ENCODE data around the gene LINC01488.
A peak's percentile ranks its signal among the peaks of the same experiment; 100 is the strongest.

The LINC01488 gene

GRCh38 chr11:69512790-69513189, 31.3 kb downstream of the LINC01488 start:
- no peak overlapping the region for H3K9ac ChIP-seq (ENCODE audit: low read depth, low read length)
- H3K4me1 ChIP-seq (ENCODE audit: control insufficient read depth, insufficient read depth, low read length) = peaks cover 30% of the 10 kb centered on the region
- H3K4me3 ChIP-seq (ENCODE audit: low read length) = no peak overlapping the region
- no peaks in the 10 kb centered on the region for H3K9me3 ChIP-seq (replicated peaks; ENCODE audit: low read length)
- H3K4me2 ChIP-seq (ENCODE audit: low read length) = no peak overlapping the region
- H3K36me3 ChIP-seq (ENCODE audit: insufficient read depth, low read length) = no peaks in the 10 kb centered on the region
- H3K27me3 ChIP-seq (ENCODE audit: control insufficient read depth, insufficient read depth, low read length) = no peaks in the 10 kb centered on the region

GRCh38 chr11:69513196-69513595, 31.7 kb downstream of the LINC01488 start:
- Histone ChIP-seq H3K9ac (ENCODE audit: low read depth, low read length) (no peak overlapping the region), H3K27me3 (ENCODE audit: control insufficient read depth, insufficient read depth, low read length) (no peaks in the 10 kb centered on the region), H3K9me3 (replicated peaks; ENCODE audit: low read length) (peaks cover under 1% of the 10 kb centered on the region), H3K36me3 (ENCODE audit: insufficient read depth, low read length) (no peaks in the 10 kb centered on the region), H3K4me3 (ENCODE audit: low read length) (no peak overlapping the region), H3K4me1 (ENCODE audit: control insufficient read depth, insufficient read depth, low read length) (peaks cover 32% of the 10 kb centered on the region), H3K4me2 (ENCODE audit: low read length) (no peak overlapping the region)

GRCh38 chr11:69513663-69514224, 32.3 kb downstream of the LINC01488 start:
- peaks cover 2% of the 10 kb centered on the region for H3K9me3 ChIP-seq (replicated peaks; ENCODE audit: low read length)
- H3K36me3 ChIP-seq (ENCODE audit: insufficient read depth, low read length) = no peaks in the 10 kb centered on the region
- H3K27me3 ChIP-seq (ENCODE audit: control insufficient read depth, insufficient read depth, low read length) = no peaks in the 10 kb centered on the region
- peaks cover 37% of the 10 kb centered on the region for H3K4me1 ChIP-seq (ENCODE audit: control insufficient read depth, insufficient read depth, low read length)
- H3K4me2 ChIP-seq (ENCODE audit: low read length) = no peak overlapping the region
- no peak overlapping the region for H3K4me3 ChIP-seq (ENCODE audit: low read length)
- H3K9ac ChIP-seq (ENCODE audit: low read depth, low read length) = no peak overlapping the region

- Histone ChIP-seq H3K9me3 (replicated peaks; ENCODE audit: low read length) (peaks cover 2% of the 10 kb centered on the region), H3K4me3 (ENCODE audit: low read length) (no peak overlapping the region), H3K36me3 (ENCODE audit: insufficient read depth, low read length) (no peaks in the 10 kb centered on the region), H3K4me2 (ENCODE audit: low read length) (no peak overlapping the region), H3K9ac (ENCODE audit: low read depth, low read length) (no peak overlapping the region), H3K27me3 (ENCODE audit: control insufficient read depth, insufficient read depth, low read length) (no peaks in the 10 kb centered on the region), H3K4me1 (ENCODE audit: control insufficient read depth, insufficient read depth, low read length) (peaks cover 32% of the 10 kb centered on the region)
Observed at GRCh38 chr11:69514771-69515170, 33.3 kb downstream of the LINC01488 start.

- no peak overlapping the region for H3K9ac ChIP-seq (ENCODE audit: low read depth, low read length)
- peaks cover 26% of the 10 kb centered on the region for H3K4me1 ChIP-seq (ENCODE audit: control insufficient read depth, insufficient read depth, low read length)
- H3K36me3 ChIP-seq (ENCODE audit: insufficient read depth, low read length) = no peaks in the 10 kb centered on the region
- H3K27me3 ChIP-seq (ENCODE audit: control insufficient read depth, insufficient read depth, low read length) = no peaks in the 10 kb centered on the region
- no peak overlapping the region for H3K4me2 ChIP-seq (ENCODE audit: low read length)
- peaks cover 2% of the 10 kb centered on the region for H3K9me3 ChIP-seq (replicated peaks; ENCODE audit: low read length)
- H3K4me3 ChIP-seq (ENCODE audit: low read length) = no peak overlapping the region
Observed at GRCh38 chr11:69515271-69516245, 34.1 kb downstream of the LINC01488 start.

GRCh38 chr11:69516526-69516925, 35.1 kb downstream of the LINC01488 start:
- Histone ChIP-seq H3K4me1 (ENCODE audit: control insufficient read depth, insufficient read depth, low read length) (peaks cover 24% of the 10 kb centered on the region), H3K27me3 (ENCODE audit: control insufficient read depth, insufficient read depth, low read length) (no peaks in the 10 kb centered on the region), H3K9me3 (replicated peaks; ENCODE audit: low read length) (peaks cover 2% of the 10 kb centered on the region), H3K4me3 (ENCODE audit: low read length) (no peak overlapping the region), H3K36me3 (ENCODE audit: insufficient read depth, low read length) (no peaks in the 10 kb centered on the region), H3K9ac (ENCODE audit: low read depth, low read length) (no peak overlapping the region), H3K4me2 (ENCODE audit: low read length) (no peak overlapping the region)

GRCh38 chr11:69518081-69518950, 36.9 kb downstream of the LINC01488 start:
- no peaks in the 10 kb centered on the region for H3K36me3 ChIP-seq (ENCODE audit: insufficient read depth, low read length)
- no peak overlapping the region for H3K9ac ChIP-seq (ENCODE audit: low read depth, low read length)
- H3K4me1 ChIP-seq (ENCODE audit: control insufficient read depth, insufficient read depth, low read length) = peaks cover 24% of the 10 kb centered on the region
- peaks cover 2% of the 10 kb centered on the region for H3K9me3 ChIP-seq (replicated peaks; ENCODE audit: low read length)
- no peaks in the 10 kb centered on the region for H3K27me3 ChIP-seq (ENCODE audit: control insufficient read depth, insufficient read depth, low read length)
- H3K4me2 ChIP-seq (ENCODE audit: low read length) = peak overlapping the region; percentile 4
- H3K4me3 ChIP-seq (ENCODE audit: low read length) = no peak overlapping the region

- Histone ChIP-seq H3K4me2 (ENCODE audit: low read length) (no peak overlapping the region), H3K9ac (ENCODE audit: low read depth, low read length) (no peak overlapping the region), H3K27me3 (ENCODE audit: control insufficient read depth, insufficient read depth, low read length) (no peaks in the 10 kb centered on the region), H3K4me3 (ENCODE audit: low read length) (no peak overlapping the region), H3K9me3 (replicated peaks; ENCODE audit: low read length) (peaks cover 2% of the 10 kb centered on the region), H3K36me3 (ENCODE audit: insufficient read depth, low read length) (no peaks in the 10 kb centered on the region), H3K4me1 (ENCODE audit: control insufficient read depth, insufficient read depth, low read length) (peaks cover 24% of the 10 kb centered on the region)
Observed at GRCh38 chr11:69520186-69520916, 38.9 kb downstream of the LINC01488 start.

- Histone ChIP-seq H3K9me3 (replicated peaks; ENCODE audit: low read length) (peaks cover 2% of the 10 kb centered on the region), H3K4me3 (ENCODE audit: low read length) (no peak overlapping the region), H3K27me3 (ENCODE audit: control insufficient read depth, insufficient read depth, low read length) (no peaks in the 10 kb centered on the region), H3K4me2 (ENCODE audit: low read length) (no peak overlapping the region), H3K9ac (ENCODE audit: low read depth, low read length) (no peak overlapping the region), H3K36me3 (ENCODE audit: insufficient read depth, low read length) (no peaks in the 10 kb centered on the region), H3K4me1 (ENCODE audit: control insufficient read depth, insufficient read depth, low read length) (peaks cover 23% of the 10 kb centered on the region)
Observed at GRCh38 chr11:69521457-69521856, 40.0 kb downstream of the LINC01488 start.

GRCh38 chr11:69523453-69523852, 42.0 kb downstream of the LINC01488 start:
- Histone ChIP-seq H3K4me2 (ENCODE audit: low read length) (no peak overlapping the region), H3K4me1 (ENCODE audit: control insufficient read depth, insufficient read depth, low read length) (peaks cover 4% of the 10 kb centered on the region), H3K36me3 (ENCODE audit: insufficient read depth, low read length) (no peaks in the 10 kb centered on the region), H3K9ac (ENCODE audit: low read depth, low read length) (no peak overlapping the region), H3K27me3 (ENCODE audit: control insufficient read depth, insufficient read depth, low read length) (no peaks in the 10 kb centered on the region), H3K4me3 (ENCODE audit: low read length) (no peak overlapping the region), H3K9me3 (replicated peaks; ENCODE audit: low read length) (no peaks in the 10 kb centered on the region)
